NCI-H460 (cell line): Measurements from ENCODE around the gene FAM118A. TPM values are rescaled to one million over a fixed set of nuclear protein-coding genes. Genes with fewer than 3 reads are reported as not detected.
"Not testable (repeated sequence)": the region's sequence is repeated elsewhere in the genome, so short reads cannot be mapped to it uniquely, and the experiment has no call there.

ENCODE experiments used
- DNase-seq: peaks from one replicate; pipeline ENCODE4 v3.0.0-alpha.2; 2016; ENCODE audit warnings: low read depth; ENCODE audit errors: extremely low read depth
- polyA plus RNA-seq: library from polyadenylated mRNA; depleted of rRNA; stranded (reverse); fragments of >200 nt; gene quantifications from 2 replicates; pipeline ENCODE4 v1.2.3, GENCODE V29; 2014; cell fraction: nucleus; rRNA removed
- total RNA-seq: library from RNA; depleted of rRNA; stranded (reverse); fragments of >200 nt; shearing (Covaris generic); gene quantifications from 2 replicates; pipeline ENCODE4 v1.2.3, GENCODE V29; 2014; rRNA removed

Gene FAM118A
- 9.1 and 12.9 TPM in 2 replicates for total RNA-seq
- polyA plus RNA-seq, result 47.4 and 49.9 TPM in 2 replicates

GRCh38 chr22:45309422-45310227 lies at the start of gene FAM118A:
TSS of gene FAM118A (plus strand) at chr22:45309934. CDS start at chr22:45322380, 12,446 bp downstream.
- peak; percentile 80 for DNase-seq

DNA sequence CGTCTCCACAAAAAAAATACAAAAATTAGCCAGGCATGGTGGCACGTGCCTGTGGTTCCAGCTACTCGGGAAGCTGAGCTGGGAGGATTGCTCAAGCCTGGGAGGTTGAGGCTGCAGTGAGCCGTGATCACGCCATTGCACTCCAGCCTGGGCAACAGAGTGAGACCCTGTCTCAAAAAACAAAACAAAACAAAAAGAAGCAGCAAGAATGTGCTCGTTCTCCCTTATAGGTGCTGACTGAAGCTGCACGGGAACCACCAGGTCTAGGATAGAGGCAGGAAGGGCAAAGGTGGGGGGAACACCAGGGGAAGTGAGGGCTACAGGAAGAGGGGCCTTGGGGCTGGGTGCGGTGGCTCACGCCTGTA lies 49.4 kb upstream of the FAM118A start:
- DNase-seq, result not testable (repeated sequence)

- DNase-seq, result no peak
Measured at GRCh38 chr22:45261407-45262088, 48.2 kb upstream of the FAM118A start.

DNA sequence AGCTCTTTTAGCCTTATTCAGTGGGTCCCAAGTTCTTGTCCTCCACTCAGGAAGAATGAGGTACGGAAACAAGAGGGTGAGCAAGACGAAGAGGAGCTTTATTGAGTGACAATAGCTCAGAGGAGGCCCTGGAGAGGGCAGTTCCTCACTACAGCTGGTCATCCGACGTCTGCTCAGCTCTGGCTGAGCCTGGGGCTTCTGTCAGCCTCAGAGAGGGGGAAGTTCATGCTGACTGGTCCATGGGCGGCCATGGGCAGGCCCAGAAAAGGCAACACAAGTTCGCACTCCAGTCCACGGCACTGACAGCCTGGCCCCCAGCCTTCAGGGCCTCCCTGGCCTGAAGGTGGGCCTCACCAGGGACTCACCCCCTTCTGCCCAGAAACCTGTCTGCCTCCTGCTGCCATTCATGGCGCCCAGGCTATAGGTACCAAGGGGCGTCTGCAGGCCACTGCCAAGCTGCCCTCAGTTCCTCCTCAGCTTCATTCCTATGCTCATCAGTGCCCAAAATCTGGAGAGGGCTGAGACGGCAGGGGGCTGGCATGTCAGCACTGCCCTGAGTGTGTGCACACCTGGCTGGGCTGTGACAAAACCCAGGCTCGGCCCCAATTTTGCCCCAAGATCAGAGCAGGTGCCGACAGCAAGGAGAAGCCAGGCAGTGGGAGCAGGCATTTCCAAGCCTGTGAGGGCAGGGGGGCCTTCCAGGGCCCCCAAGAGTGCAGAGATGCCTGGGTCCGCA lies 47.4 kb upstream of the FAM118A start:
- DNase-seq, result no peak

DNA sequence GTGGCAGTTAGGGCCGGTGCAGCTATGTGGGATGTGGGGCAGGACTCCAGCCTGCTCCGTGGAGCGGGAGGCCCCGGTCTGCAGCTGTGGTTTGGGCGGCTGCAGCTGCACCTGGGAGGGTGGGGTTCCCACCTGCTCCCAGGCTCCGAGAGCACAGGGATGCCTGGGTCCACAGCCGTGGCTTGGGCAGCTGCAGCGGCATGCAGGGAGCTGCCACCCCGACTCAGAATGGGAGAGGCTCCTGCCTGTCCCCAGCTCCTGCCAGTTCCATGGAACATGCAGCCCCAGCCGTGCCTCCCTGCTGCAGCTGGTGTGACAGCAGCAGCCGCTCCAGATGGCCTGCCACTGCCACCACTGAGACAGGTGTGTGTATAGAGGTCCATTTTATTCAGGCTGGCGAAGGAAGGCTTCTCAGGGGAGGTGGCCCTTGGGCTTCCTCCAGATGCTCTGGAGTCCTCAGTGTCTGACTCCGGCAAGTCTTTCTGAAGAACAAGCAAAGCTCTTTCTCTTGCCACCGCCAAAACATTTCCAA lies 46.7 kb upstream of the FAM118A start:
- no peak for DNase-seq

DNA sequence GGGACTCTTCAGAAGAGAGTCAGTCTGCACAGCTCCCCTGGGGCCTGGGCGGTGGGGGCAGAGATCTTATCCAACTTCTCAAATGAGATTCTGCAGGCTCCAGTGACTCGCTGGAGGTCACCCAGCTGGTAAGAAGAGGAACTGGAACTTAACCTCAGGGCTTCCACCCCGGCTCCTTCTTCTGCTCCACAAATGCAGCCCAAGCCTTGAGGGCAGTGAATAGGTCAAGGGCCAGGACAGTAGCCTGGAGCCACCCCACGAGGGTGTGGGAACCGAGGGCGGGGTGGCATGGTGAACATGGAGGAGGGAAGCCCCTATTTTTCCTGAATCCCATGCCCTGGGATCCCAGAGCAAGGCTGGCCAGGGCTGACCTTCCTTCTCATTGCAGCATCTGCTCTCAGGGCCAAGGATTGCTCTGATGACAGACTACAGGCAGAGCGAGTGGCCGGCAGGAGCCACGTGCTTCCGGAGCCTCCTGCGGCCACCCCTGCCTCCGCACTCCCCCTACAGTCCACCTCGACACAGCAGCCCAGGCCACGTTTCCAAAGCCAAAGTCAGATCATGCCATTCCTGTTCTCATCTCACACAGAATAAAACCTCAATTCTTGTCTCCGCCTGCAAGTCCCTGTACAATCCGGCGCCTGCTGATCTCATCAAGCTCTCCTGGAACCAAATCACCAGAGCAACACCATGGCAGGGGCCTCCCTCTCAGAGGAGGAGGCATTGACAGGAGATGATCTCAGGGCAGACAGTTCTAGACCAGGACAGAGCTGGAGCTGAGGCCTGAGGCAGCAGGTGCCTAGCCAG lies 46.1 kb upstream of the FAM118A start:
- peak; percentile 65 for DNase-seq

DNA sequence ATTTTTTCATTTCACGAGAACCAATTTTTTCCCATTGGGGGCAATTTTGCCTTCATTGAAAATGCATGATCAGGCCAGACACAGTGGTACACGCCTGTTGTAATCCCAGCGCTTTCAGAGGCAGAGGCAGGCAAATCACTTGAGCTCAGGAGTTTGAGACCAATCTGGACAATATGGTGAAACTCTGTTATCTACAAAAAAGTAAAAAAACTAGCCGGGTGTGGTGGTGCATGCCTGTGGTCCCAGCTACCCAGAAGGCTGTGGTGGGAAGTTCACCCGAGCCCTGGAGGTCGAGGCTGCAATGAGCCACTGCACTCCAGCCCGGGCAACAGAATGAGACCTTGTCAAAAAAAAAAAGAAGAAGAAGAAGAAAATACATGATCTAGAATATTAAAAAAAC lies 44.2 kb upstream of the FAM118A start:
- DNase-seq, result no peak

GRCh38 chr22:45268167-45268957 lies 41.4 kb upstream of the FAM118A start:
- no peak for DNase-seq

DNA sequence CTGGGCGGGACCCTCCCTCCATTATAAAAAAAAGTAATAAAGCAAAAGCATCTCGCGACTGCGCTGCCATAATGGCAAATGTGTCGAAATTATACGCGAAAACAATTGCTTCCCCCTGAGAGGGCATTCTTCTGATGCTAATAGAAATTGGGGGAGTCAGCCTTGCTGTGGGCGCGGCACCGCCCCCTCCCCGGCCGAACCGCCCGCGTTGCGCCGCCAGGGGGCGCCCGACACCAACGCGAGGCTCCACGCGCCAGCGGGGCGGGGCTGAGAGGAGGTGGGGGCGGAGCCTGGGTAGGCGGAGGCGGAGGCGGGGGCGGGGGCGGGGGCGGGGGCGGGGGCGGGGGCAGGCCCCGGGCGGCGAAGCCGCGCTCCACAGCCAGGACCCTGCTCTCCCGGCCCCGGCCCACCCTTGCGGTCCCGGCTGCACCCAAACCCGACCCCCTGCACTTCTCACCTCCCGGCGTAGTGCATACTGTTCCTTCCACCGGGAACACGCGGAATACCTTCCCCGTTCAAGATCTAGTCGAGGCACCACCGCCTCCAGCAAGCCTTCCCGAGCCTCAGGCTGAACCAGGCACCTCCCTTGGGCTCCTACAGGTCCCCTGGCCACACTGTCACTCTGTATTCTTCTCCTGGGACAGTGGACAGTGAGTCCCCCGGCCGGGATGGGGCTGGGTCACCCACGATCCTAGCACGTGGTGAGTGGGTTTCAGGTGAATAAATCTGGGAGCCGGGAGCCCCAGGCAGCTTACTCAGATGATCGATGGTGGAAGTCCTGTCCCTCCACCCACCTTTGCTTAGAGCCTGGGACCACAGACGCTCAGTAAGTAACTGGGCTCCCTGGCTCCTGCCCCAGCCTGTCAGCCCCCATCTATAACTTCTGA lies 40.5 kb upstream of the FAM118A start:
- peak; percentile 60 for DNase-seq

DNA sequence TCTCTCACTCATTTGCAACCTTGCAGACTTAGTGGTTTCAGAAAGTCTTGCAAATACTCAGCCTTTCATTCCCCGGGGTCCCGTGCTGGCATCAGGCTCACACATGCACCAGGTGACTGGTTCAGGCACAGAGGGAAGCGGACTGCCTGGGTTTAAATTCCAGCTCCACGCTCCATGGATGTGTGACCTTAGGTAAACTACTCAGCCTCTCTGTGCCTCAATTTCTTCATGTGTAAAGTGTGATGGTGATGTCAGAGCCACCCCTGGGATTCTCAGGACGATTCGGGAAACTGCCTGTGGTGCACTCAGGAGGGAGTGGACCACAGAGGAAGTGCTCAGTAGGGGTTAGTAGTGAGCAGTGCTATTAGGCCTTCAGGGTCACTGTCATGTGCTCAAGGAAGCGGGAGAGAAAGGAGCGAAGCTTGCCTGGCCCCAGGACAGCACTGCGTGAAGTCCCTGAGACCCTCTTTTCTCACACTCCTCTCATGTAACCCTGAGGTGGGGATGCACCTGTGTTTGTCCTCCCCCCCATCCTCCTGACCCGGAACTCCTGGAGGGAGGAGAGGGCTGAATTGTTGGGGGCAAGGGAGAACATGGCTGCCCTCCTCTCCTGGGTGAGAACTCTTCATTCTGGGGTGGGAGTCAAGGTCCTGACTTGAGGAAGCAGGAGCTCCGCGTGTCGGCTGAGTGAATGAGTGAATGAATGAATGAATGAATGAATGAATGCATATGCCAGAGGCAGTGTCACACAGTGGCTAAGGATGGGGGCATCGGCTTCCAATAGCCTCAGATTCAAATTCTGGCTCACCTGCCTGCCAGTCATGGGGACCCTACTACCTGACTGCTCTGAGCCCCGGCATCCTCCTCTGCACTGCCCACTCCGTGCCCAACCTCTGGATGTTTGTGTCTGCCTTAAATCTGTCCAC lies 39.4 kb upstream of the FAM118A start:
- DNase-seq, result no peak

- DNase-seq, result no peak
Measured at GRCh38 chr22:45271667-45272201, 38.0 kb upstream of the FAM118A start.

DNA sequence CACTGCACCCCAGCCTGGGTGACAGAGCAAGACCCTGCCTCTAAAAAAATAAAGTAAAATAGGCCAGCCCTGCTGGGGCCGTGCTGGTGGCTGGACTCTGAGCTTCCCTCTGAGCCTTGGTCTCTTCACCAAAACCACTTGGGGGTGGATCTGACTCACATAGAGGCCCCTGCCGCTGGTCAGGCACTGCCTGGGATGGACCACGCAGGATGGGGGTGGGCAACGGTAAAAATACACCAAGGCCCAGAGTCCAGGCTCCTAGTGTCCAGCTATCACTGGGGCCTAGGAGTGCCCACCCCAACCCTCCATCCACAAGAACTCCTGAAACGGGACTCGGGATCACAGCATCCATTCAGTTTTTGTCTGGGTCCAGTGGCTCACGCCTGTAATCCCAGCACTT lies 37.2 kb upstream of the FAM118A start:
- DNase-seq, result no peak

GRCh38 chr22:45273452-45274075 lies 36.2 kb upstream of the FAM118A start:
- no peak for DNase-seq

- DNase-seq, result no peak
Measured at GRCh38 chr22:45276507-45277105, 33.1 kb upstream of the FAM118A start.

DNA sequence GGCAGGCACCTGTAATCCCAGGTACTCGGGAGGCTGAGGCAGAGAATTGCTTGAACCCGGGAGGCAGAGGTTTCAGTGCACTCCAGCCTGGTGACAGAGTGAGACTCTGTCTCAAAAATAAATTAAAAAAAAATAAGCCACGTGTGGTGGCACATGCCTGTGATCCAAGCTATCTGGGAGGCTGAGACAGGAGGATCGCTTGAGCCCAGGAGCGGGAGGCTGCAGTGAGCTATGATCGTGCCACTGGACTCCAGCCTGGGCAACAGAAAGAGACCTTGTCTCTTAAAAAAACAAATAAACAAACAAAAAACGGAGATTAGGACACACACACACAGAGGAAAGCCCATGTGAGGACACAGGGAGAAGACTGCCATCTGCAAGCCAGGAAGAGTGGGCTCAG lies 32.0 kb upstream of the FAM118A start:
- not testable (repeated sequence) for DNase-seq

DNA sequence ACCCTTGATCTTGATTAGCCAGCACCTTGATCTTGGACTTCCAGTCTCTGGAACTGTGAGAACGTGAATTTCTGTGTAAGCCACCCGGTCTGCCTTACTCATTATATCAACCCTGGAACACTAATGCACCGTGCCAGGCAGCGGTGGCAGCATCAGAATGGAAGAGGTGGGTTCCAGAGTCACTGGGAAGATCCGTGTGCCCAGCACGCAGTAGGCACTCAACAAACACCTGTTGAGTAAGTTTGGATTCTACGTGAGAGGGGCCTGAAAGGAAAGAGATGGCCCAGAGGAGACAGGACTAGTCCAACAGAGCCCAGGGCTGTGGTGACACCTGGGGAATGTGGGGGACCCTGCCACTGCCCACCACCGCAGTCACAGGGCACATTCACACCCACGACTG lies 31.6 kb upstream of the FAM118A start:
- DNase-seq, result no peak
